ENCODE data around the gene PGA3.
"Not testable (repeated sequence)": the region's sequence is repeated elsewhere in the genome, so short reads cannot be mapped to it uniquely, and the experiment has no call there.

Gene PGA3

GRCh38 chr11:61171907-61172306 lies 31.4 kb upstream of the PGA3 start:
- no peak for DNase-seq (ENCODE audit: low spot score)

GRCh38 chr11:61172356-61172755 lies 31.0 kb upstream of the PGA3 start:
- no peak for DNase-seq (ENCODE audit: low spot score)

GRCh38 chr11:61172888-61173287 lies 30.4 kb upstream of the PGA3 start:
- DNase-seq (ENCODE audit: low spot score) = no peak

GRCh38 chr11:61173456-61173855 lies 29.9 kb upstream of the PGA3 start:
- DNase-seq (ENCODE audit: low spot score) = peak; percentile 55

GRCh38 chr11:61174273-61174672 lies 29.0 kb upstream of the PGA3 start:
- DNase-seq (ENCODE audit: low spot score) = no peak

GRCh38 chr11:61174949-61175348 lies 28.4 kb upstream of the PGA3 start:
- no peak for DNase-seq (ENCODE audit: low spot score)

GRCh38 chr11:61176446-61176845 lies 26.9 kb upstream of the PGA3 start:
- no peak for DNase-seq (ENCODE audit: low spot score)

- not testable (repeated sequence) for DNase-seq (ENCODE audit: low spot score)
Measured at GRCh38 chr11:61180205-61180604, 23.1 kb upstream of the PGA3 start.

- no peak for DNase-seq (ENCODE audit: low spot score)
Measured at GRCh38 chr11:61181489-61181888, 21.8 kb upstream of the PGA3 start.

- no peak for DNase-seq (ENCODE audit: low spot score)
Measured at GRCh38 chr11:61183645-61184044, 19.7 kb upstream of the PGA3 start.

- no peak for DNase-seq (ENCODE audit: low spot score)
Measured at GRCh38 chr11:61186504-61186903, 16.8 kb upstream of the PGA3 start.

- peak; percentile 82 for DNase-seq (ENCODE audit: low spot score)
Measured at GRCh38 chr11:61187505-61188130, 15.7 kb upstream of the PGA3 start.

- no peak for DNase-seq (ENCODE audit: low spot score)
Measured at GRCh38 chr11:61189933-61190332, 13.4 kb upstream of the PGA3 start.

- peak; percentile 52 for DNase-seq (ENCODE audit: low spot score)
Measured at GRCh38 chr11:61193596-61193995, 9.7 kb upstream of the PGA3 start.

GRCh38 chr11:61194169-61194671 lies 9.1 kb upstream of the PGA3 start:
- DNase-seq (ENCODE audit: low spot score) = no peak

- DNase-seq (ENCODE audit: low spot score) = no peak
Measured at GRCh38 chr11:61194981-61195695, 8.2 kb upstream of the PGA3 start.

- DNase-seq (ENCODE audit: low spot score) = no peak
Measured at GRCh38 chr11:61195719-61196118, 7.6 kb upstream of the PGA3 start.

- DNase-seq (ENCODE audit: low spot score) = no peak
Measured at GRCh38 chr11:61198361-61198760, 5.0 kb upstream of the PGA3 start.

GRCh38 chr11:61198948-61199523 lies 4.3 kb upstream of the PGA3 start:
- no peak for DNase-seq (ENCODE audit: low spot score)

- no peak for DNase-seq (ENCODE audit: low spot score)
Measured at GRCh38 chr11:61201476-61201875, 1.8 kb upstream of the PGA3 start.

GRCh38 chr11:61203873-61204272 lies 558 bp downstream of the PGA3 start:
- not testable (repeated sequence) for DNase-seq (ENCODE audit: low spot score)

- not testable (repeated sequence) for DNase-seq (ENCODE audit: low spot score)
Measured at GRCh38 chr11:61204502-61205059, 1.3 kb downstream of the PGA3 start.
